Globus pallidus (tissue), 1 donor: ENCODE measurements around the gene UBE2N.
A peak's percentile ranks its signal among the peaks of the same experiment; 100 is the strongest.

Source experiments
- DNase-seq: peaks from one replicate; pipeline ENCODE4 v3.0.0-alpha.2; 2015; ENCODE audit warnings: low spot score

Gene UBE2N, protein sequence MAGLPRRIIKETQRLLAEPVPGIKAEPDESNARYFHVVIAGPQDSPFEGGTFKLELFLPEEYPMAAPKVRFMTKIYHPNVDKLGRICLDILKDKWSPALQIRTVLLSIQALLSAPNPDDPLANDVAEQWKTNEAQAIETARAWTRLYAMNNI

DNA sequence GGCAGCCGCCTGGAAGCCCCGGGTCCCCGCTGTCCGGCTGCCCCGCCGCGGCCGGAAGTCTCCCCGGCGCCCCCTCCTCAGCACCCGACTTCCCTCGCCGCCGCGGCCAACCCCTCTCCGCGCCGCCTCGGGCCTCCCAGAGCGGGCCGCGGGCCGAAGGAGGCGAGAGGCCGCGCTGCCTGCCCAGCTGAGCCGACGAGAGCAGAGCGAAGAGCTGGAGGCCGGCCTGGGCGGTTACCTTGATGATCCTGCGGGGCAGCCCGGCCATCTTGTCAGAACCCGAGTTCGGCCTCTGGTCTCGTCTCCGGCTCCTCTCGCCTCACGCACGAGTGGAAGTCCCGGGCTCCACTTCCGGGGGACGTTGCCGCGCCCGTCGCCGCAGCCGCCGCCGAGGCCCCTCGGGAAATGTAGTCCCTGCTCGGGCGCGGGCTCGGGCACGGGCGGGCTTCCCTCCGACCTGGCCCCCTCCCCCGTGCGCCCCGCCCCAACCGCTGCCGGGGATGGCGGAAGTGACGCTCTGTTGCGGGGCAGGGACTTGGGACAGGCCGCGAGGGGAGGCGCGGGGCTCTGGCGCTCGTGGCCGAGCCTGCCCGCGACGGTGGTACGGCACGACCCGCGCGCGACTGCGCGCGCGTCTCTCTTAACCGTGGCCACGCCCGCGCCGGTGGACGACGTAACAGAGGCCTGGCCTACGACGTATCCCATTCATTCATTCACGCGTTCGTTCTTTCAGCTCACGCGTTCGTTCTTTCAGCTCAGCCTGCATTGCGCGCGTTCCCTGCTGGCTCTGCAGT lies at the start of gene UBE2N:
Gene UBE2N (minus strand): TSS at position 331 of the 794 bp plus-strand sequence. CDS start 63 bp downstream, at position 268.
- DNase-seq, result peak; percentile 97

DNA sequence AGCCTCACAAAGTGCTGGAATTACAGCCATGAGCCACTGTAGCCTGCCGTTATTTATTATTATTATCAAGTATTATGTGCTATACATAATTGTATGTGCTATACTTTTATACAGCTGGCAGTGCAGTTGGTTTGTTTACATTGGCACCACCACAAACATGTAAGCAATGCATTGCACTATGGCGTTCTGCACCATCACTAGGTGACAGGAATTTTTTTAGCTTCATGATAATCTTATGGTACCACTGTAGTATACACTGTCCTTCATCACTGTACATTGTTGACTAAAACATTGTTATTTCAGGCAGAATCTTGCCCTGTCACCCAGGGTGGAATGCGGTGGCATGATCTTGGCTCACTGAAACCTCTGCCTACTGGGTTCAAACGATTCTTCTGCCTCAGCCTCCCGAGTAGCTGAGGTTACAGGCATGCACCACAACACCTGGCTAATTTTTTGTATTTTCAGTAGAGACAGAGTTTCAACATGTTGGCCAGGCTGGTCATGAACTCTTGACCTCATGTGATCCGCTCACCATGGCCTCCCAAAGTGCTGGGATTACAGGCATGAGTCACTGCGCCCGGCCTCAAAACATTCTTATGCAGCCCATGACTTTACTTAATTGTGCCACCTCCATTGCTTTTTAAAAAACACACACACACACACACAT lies 42.7 kb upstream of the UBE2N start:
- DNase-seq, result no peak

DNA sequence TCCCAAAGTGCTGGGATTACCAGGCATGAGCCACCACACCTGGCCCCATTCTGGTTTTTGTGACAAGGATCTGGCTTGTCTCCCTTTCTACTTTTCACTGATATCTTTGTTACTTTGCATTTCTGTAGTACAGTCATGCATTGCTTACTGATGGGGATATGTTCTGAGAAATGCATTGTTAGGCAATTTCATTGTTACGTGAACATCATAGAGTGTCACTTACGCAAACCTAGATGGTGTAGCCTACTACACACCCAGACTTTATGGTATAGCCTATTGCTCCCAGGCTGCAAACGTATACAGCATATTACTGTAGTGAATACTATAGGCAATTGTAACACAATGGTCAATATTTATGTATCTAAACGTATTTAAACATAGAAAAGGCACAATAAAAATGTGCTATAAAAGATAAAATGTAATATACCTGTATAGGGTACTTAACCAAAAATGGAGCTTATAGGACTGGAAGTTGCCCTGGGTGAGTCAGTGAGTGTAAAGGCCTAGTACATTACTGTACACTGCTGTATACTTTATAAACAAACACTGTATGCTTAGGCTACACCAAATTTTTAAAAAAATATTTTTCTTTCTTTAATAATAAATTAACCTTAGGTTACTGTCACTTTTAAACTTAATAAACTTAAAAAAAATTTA lies 41.5 kb upstream of the UBE2N start:
- DNase-seq, result no peak

DNA sequence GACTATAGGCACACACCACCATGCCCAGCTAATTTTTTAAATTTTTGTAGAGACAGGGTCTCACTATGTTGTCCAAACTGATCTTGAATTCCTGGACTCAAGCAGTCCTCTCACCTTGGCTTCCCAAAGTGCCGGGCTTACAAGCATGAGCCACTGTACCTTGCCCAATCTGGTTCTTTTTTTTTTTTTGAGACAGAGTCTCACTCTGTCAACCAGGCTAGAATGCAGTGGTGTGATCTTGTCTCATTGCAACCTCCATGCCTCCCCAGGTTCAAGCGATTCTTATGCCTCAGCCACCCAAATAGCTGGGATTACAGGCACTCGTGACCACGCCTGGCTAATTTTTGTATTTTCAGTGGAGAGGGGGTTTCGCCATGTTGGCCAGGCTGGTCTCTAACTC lies 41.0 kb upstream of the UBE2N start:
- DNase-seq, result no peak

DNA sequence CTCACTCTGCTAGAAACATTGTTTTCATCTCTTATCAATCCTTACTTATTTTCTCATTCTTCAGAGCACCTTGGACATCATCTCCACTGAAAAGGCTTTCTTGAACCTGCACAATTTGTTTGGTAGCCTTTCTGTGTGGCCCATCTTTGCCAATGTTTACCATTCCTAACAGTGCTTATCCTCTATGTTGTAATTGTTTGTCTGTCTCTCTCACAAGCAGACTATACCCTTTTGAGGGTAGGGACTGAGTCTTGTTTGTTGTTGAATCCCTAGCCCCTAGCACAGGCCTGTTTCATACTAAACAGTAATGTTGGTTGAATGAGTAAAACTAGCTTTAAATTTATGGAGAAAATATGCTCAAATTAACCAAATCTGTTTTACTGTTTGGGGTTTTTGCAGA lies 34.8 kb upstream of the UBE2N start:
- DNase-seq, result no peak

DNA sequence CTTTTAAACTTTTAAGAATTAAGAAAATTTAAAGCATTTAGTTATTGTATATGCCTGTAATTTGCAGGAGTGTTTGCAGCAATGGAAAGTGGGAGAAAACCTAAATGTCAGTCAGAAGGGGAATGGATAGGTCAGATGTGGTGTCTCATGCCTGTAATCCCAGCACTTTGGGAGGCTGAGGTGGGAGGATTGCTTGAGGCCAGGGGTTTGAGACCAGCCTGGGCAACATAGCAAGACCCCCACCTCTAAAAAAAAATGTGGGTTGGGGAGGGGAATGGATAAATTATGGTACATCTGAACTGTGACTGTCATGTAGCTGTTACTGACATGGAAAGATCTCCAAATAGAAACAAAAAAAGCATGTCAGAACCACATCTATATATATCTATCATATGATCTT lies 27.6 kb upstream of the UBE2N start:
- no peak for DNase-seq

DNA sequence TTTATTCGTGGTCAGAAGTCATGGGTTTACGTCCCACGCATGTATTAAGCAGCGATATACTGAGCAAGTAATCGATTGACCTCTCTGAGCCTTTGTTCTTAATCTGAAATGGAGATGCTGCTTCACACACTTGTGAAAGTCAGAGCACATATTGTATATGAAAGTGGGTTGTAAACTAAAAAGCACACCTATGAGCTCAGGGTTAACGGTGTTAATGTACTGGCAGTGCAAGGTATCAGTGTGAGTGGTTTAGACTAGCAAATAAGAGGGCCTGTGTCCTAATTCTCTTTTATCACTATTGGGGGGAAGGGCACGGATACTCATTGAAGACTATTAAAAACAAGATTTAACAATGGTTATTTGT lies 26.2 kb upstream of the UBE2N start:
- DNase-seq, result no peak

DNA sequence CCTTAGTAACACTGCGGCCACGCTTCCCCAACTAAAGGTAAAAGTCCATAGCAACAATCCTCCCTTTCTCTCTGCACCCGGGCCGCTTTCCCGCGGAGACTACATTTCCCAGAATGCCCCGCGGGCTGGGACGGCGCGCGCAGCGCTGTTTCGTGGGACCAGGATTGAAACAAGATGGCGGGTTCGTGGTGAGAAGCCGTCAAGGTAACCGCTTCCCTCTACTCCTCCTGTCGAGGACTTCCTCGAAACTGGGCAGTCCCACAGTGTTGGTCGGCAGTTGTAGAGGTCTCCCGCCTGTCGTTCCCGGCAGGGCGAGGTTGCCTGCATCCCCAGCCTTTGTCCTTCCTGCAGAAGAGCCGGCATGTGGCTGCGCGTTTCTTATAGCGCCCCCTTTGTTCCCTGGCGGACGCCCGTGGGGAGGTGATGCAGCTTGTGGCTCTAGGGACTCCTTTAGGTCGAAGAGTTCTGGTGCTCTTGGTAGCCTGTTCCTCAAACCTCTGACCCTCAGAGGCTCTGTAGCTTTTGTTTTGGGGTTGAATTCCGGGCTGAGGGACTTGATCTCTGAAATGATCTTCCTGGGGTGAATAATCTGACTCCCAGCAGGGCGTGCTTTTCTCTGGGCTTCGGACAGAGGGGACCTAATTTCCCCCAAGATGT lies 25.7 kb upstream of the UBE2N start, which contains the start of gene MRPL42:
Gene MRPL42 (plus strand): TSS at position 164 of the 657 bp plus-strand sequence. CDS start 1,772 bp downstream, outside the sequence.
- peak; percentile 78 for DNase-seq

DNA sequence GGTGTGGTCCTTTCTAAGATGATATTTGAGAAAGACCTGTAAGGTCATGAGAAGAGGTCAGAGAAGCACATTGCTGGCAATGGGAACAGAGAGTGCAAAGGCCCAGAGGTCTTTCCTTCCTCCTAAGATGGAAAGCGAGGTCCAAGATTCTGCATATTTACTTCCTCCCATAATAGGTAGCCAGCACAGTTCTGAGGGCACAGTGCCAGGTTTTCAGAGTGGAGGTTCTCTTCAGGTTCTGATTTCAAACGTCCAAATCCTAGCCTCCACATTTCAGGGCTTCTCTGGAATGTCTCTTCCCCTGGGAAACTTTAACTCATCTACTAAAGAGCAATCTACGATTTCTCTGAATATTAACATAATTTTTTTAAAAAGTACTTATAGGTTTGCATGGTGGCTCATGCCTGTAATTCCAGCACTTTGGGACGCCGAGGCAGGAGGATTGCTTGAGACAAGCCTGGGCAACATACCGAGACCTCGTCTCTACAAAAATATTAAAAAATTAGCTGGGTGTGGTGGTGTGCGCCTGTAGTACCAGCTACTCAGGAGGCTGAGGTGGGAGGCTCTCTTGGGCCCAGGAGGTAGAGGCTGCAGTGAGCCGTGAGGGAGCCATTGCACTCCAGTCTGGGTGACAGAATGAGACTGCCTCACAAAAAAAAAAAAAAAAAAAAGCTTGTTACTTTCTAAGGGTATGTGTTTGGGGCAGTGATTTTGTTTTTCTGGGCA lies 25.0 kb upstream of the UBE2N start:
- peak; percentile 6 for DNase-seq

DNA sequence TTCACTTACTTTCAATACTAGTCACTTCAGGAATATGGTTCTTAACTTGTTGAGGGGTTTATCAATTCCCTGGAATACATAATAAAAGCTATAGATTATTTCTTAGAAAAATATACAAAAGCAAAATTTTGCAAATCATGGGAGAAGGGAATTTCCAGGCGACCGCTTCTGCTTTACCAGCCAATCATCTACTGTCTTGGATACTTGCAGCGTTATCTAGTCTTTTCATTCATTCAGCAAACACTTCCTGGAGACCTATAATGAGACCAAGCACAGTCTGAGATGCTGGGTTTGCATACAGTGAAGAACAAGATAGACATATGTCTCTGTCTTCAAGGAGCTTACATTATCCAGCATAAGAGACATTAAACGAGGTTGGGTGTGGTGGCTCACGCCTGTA lies 24.1 kb upstream of the UBE2N start:
- DNase-seq, result no peak

DNA sequence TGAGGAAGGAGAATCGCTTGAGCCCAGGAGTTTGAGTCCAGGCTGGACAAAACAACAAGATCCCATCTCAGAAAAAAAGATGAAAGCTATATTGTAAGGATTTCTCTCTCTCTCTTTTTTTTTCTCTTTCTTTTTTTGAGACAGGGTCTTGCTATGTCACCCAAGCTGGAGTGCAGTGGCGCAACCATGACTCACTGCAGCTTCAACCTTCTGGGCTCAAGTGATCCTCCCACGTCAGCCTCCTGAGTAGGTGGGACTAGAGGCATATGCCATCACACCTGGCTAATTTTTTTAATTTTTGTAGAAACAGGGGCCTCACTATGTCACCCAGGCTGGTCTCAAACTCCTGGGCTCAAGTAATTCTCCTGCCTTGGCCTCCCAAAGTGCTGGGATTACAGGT lies 19.8 kb upstream of the UBE2N start:
- no peak for DNase-seq

DNA sequence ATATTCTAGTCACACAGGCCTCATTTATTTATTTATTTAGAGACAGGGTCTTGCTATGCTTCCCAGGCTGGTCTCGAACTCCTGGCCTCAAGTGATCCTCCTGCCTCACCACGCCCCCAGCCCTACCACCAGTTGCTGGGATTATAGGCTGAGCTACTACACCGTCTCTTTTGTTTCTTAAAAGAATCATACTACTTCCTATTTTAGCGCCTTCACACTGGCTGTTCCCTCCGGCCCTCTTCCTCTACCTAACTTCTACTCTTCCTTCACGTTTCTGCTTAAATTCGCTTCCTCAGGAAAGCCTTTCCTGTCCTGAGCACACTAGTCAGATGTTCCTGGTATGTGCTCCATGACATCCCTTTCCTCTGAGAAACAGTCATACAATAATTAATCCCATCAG lies 19.2 kb upstream of the UBE2N start:
- DNase-seq, result no peak

DNA sequence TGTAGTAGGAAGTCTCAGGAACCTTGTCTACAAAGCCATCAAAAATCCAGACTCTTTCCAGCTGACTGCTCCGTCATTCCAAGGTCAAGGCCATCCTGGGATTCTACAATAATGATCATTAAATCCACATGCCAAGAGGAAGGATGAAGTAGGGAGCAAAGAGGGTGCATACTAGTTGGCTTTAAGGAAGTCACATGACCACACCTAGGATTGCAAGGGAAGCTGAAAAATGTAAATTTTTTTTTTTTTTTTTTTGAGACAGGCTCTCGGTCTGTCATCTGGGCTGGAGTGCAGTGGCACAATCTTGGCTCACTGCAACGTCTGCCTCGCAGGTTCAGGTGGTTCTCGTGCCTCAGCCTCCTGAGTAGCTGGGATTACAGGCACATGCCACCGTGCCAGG lies 18.3 kb upstream of the UBE2N start:
- DNase-seq, result no peak

DNA sequence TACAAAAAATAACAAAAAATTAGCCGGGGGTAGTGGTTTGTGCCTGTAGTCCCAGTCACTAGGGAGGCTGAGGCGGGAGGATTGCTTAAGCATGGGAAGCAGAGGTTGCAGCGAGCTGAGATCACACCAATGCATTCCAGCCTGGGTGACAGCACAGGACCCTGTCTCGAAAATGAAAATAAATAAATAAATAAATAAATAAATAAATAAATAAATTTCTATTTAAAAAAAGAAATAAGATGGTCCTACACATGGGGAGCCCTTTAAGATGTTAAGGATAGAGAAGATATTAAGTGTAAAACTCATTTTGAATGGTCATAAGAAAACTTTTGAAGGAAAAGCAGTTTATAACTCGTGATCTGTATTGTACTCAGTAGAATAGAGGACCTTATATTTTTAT lies 17.4 kb upstream of the UBE2N start:
- DNase-seq, result no peak

DNA sequence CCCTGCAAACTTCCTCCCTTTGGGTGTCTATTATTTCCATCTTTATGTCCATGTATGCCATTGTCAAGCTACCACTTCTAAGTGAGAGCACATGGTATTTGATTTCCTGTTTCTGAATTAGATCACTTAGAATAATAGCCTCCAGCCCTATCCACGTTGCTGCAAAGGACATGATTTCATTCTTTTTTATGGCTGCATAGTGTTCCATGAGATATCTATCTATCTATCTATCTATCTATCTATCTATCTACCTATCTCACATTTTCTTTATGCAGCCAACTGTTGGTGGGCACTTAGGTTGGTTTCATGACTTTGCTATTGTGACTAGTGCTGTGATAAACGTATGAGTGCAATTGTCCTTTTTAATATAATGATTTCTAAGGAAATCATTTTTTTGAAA lies 14.3 kb upstream of the UBE2N start:
- no peak for DNase-seq

DNA sequence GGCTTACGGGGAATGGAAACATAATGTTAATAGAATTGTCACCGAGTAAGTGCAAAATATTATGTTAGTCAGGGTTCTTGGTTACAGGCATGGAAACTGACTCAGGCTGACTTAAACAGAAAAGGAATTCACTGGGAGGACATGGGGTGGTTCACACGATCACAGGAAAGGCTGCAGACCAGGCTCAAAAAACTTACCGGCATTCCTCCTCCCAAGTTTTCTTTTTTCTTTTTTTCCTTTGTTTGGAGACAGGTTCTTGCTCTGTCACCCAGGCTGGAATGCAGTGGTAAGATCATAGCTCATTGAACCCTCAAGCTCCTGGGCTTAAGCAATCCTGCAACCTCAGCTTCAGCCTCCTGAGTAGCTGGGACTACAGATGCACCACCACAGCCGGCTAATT lies 11.9 kb upstream of the UBE2N start:
- DNase-seq, result no peak

DNA sequence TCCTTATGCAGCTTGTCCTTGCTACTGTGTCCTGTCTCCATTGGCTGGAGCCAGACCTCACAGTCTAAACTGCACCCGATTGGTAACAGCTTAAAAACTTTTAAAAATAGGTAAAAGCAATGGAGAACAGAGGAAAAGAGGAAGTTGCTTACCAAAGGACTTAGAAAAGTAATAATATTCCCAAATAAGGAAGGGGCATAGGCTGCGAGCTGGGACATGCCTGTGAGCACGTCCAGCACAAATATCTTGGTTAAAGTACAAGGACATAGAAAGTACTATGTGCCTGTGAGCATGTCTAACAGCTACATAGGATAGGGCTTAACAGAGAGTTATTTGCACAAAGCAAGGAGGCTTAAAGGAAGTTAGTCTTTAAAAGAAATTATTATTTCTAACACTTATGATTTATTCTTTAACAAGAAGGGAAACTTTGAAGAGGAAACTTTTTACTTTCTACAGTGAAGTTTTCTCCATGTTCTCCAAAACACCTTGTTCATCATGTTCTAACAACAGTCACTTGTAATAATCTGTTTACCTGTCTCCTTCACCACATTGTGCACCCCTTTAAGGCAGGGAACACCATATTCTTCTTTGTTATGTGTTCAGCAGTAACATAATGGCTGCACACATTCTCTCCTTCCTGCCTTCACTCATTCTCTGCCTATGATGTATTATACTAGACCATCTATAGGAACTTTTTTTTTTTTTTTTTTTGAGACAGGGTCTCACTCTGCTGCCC lies 9.8 kb upstream of the UBE2N start:
- DNase-seq, result no peak

DNA sequence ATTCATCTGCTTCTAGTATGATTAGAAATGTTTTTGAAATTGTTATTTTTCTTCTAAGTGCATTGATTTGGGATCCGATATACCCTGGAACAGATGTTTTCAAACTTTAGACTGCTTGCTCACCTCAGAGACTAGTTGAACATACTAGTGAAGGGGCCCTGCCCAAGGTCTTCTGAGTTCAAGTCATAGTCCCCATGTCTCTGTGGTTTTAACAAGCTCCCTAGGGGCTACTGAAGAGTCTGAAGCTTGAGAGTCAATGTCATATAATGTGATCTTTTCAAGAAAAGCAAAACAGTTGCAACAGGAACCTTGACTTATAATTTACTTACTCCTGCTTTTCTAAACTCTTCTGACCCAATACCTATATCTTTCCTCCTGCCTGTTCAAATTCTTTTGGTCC lies 7.5 kb upstream of the UBE2N start:
- DNase-seq, result no peak

DNA sequence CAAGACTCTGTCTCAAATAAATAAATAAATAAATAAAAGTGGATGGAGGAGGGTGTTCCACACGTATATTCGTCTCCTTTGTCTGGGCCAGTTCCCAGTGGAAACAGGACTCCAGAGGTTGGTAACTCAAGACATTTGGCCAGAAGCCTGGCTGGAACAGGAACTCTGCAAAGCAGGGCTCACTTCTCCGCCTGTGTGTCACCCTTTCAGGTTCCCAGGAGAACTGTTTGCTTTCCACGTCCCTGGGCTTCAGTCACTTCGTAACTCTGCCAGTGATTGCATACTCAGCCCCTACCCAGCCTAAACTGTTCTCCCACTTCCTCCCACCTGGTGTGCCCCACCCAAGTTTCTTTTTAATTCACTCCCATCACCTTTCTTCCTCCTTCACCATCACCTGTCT lies 7.0 kb upstream of the UBE2N start:
- DNase-seq, result no peak

DNA sequence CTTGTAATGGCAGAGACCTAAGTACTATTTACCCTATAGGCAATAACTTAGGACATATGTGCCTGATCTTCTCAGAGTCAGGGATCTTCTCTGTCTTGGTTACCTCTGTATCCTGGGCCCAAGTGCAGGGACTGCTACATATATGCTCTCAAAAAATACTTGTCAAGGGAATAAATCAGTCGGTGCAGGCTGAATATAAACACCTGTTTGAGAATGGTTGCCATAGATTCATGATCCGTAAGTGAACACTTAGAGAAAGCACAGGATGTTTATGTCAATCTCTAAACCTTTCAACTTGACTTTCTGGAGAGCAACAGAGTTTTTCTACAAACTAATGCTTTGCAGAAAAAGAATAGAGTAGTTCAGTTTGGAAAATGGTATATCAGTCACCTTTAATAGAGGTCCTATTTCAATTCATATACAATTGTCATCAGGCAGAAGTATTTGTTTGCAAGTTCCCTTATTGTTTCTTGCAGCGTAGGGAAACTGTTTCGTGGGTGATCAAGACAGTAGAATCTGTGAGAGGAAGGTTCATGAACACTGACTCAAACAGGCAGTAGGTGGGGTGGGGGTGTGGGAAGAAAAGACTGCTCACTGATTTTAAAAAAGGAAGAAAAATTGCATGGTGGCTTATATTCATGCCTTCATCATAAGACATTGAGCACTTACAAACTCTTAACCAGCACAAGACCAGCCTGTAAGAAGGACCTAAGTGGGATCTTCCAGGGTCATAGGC lies 6.0 kb upstream of the UBE2N start:
- no peak for DNase-seq
